DOHH2 (cell line): ENCODE measurements around the gene OCA2.
"Not testable (repeated sequence)": the region's sequence is repeated elsewhere in the genome, so short reads cannot be mapped to it uniquely, and the experiment has no call there.

Experiments used
- CTCF ChIP-seq: fragments of 200-600 bp; sonication (generic); IDR thresholded peaks from one replicate; pipeline ENCODE4 v1.5.1; 2014; ENCODE audit warnings: antibody characterized with exemption, mild to moderate bottlenecking, low read depth, low read length; ENCODE audit not compliant: poor library complexity, severe bottlenecking
- EZH2phosphoT487 ChIP-seq: fragments of 200-600 bp; sonication (generic); IDR thresholded peaks from 2 replicates; pipeline ENCODE4 v1.6.1; 2017; ENCODE audit warnings: borderline replicate concordance, mild to moderate bottlenecking, antibody characterized with exemption, low read length, moderate library complexity, mixed read lengths

- TF ChIP-seq CTCF, EZH2phosphoT487: not testable (repeated sequence)
These were observed 250.2 kb downstream of the OCA2 start for GRCh38 chr15:27848936-27849335.
